ENCODE results near the gene USP9X.

Gene USP9X

GRCh38 chrX:41084893-41085511 is at the start of gene USP9X:
Gene USP9X (plus strand): TSS chrX:41085445. CDS start chrX:41123629, 38,184 bp downstream.
- peak within 1 kb of the TSS; percentile 97 for H3K4me3 ChIP-seq
- H3K9me3 ChIP-seq: no peaks in the 10 kb centered on the region
- H3K4me2 ChIP-seq: peak within 1 kb of the TSS; percentile 82
- peaks cover 36% of the 10 kb centered on the region for H3K4me1 ChIP-seq
- no peaks in the 10 kb centered on the region for H3K36me3 ChIP-seq
- peaks cover 80% of the 10 kb centered on the region for H3K27me3 ChIP-seq
- peak within 1 kb of the TSS; percentile 99 for H3K9ac ChIP-seq
- no peak for TF ChIP-seq Cebpa-rat (IDR thresholded peaks at IDR 0.05)
- peak within 1 kb of the TSS; percentile 100 for H3K27ac ChIP-seq
- peaks cover 73% of the 10 kb centered on the region for H4K20me1 ChIP-seq

GRCh38 chrX:41035582-41035981 is 49.7 kb upstream of the USP9X start:
- H3K4me3 ChIP-seq: no peak overlapping the region
- H3K9me3 ChIP-seq: no peaks in the 10 kb centered on the region; the same call in 1 of the 2 replicates
- no peak for TF ChIP-seq Cebpa-rat (IDR thresholded peaks at IDR 0.05)
- H3K9ac ChIP-seq: no peak overlapping the region
- H3K27me3 ChIP-seq: peaks cover 37% of the 10 kb centered on the region
- no peaks in the 10 kb centered on the region for H3K4me1 ChIP-seq
- H3K36me3 ChIP-seq: no peaks in the 10 kb centered on the region
- peaks cover 9% of the 10 kb centered on the region; the same call in 1 of the 2 replicates for H4K20me1 ChIP-seq
- H3K4me2 ChIP-seq: no peak overlapping the region
- H3K27ac ChIP-seq: no peak overlapping the region

DNA sequence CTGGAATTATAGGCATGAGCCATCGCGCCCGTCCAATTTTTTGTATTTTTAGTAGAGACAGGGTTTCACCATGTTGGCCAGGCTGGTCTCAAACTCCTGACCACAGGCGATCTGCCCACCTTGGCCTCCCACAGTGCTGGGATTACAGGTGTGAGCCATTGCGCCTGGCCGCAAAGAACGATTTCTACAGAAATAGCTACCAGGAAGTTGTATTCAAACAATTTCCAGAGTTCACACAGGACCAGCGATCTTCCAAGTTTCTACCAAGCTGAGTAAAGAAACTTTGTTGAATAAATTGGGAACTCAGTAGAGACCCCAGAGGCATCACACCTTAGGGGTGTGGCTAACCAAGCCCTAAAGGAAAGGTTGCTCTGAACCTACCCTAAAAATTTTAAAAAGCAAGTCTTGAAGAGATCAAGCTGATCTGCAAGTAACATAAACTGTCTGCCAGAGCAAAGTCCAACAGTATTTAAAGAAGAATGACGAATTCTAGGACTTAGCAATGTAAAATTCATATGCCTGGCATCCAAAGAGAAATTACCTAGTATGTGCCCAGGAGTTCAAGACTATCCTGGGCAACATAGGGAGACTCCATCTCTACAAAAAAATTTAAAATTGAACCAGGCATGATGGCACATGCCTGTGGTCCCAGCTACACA is 48.4 kb upstream of the USP9X start:
- Histone ChIP-seq H3K4me3 (no peak overlapping the region), H4K20me1 (no peaks in the 10 kb centered on the region), H3K27ac (no peak overlapping the region), H3K4me1 (no peaks in the 10 kb centered on the region), H3K36me3 (no peaks in the 10 kb centered on the region), H3K27me3 (peaks cover 27% of the 10 kb centered on the region), H3K9me3 (no peaks in the 10 kb centered on the region; the same call in 1 of the 2 replicates), H3K9ac (no peak overlapping the region), H3K4me2 (no peak overlapping the region)
- no peak for TF ChIP-seq Cebpa-rat (IDR thresholded peaks at IDR 0.05)

GRCh38 chrX:41043196-41043595 is 42.0 kb upstream of the USP9X start:
- Histone ChIP-seq H4K20me1 (peaks cover 5% of the 10 kb centered on the region; the same call in 1 of the 2 replicates), H3K9ac (no peak overlapping the region), H3K4me1 (no peaks in the 10 kb centered on the region), H3K4me3 (no peak overlapping the region), H3K36me3 (no peaks in the 10 kb centered on the region), H3K4me2 (no peak overlapping the region), H3K9me3 (no peaks in the 10 kb centered on the region), H3K27me3 (peaks cover 60% of the 10 kb centered on the region), H3K27ac (no peak overlapping the region)
- TF ChIP-seq Cebpa-rat (IDR thresholded peaks at IDR 0.05): no peak

DNA sequence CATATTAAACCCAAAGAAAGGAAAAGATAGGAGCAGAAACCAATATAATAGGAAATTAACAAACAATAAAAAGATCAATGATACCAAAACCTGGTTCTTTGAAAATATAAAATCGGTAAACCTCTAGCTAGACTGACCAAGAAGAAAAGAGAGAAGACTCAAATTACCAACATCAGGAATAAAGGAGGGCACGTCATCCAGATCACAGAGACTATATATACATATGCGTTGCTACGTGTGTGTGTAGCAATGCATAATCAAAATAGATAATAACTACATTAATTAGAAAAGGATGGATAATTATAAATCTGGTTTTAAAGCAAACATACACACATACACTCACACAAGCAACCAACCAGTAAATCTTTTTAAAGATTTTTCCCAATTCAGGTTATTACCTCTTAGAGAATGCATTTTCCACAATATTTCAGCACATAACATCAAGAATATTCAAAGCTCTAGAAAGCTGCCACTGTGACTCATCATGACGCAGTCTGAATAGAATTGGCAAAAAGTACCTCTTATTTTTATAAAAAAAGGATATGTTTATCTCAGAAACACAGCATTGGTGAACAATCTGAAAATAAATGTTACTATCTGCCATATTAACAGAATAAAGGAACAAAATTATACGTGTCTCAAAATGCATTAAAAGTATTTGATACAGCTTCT is 41.4 kb upstream of the USP9X start:
- H3K4me3 ChIP-seq: no peak overlapping the region
- no peak for TF ChIP-seq Cebpa-rat (IDR thresholded peaks at IDR 0.05)
- no peak overlapping the region for H3K4me2 ChIP-seq
- H3K36me3 ChIP-seq: no peaks in the 10 kb centered on the region
- peaks cover 5% of the 10 kb centered on the region; the same call in 1 of the 2 replicates for H4K20me1 ChIP-seq
- no peak overlapping the region for H3K9ac ChIP-seq
- H3K27me3 ChIP-seq: peaks cover 66% of the 10 kb centered on the region
- H3K4me1 ChIP-seq: no peaks in the 10 kb centered on the region
- H3K9me3 ChIP-seq: no peaks in the 10 kb centered on the region
- H3K27ac ChIP-seq: no peak overlapping the region

DNA sequence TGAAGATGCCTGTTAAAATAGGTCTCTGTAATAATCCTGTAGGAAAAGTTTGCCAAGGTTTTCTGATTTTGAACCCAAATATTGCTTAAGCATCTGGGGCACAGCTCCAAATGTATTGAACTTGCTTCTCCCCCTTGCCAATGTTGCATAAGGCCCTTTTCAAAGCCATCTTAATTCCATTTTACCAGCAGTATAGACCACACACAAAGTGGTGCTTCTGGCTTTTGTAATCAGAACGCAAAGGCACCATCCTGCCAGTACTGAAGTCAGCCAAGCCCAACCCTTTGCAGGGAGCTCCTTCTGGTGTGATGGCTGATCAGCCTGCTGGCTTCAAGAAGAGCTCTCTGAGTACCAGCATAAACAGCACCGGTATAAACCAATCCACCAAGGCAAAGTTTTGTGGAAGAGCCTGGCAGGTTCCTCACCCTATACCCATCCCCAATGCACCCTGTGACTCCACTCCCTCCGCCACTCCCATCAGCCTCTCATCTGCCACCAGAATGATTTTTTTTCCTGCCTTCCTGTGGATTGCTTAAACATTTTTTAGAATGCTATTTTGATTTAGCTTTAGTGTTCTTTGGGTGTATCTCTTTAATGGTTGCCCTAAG is 39.2 kb upstream of the USP9X start:
- Histone ChIP-seq H3K4me1 (no peaks in the 10 kb centered on the region), H3K9ac (no peak overlapping the region), H3K27me3 (peaks cover 70% of the 10 kb centered on the region), H3K27ac (no peak overlapping the region), H3K9me3 (no peaks in the 10 kb centered on the region), H4K20me1 (peaks cover 5% of the 10 kb centered on the region; the same call in 1 of the 2 replicates), H3K4me2 (no peak overlapping the region), H3K4me3 (no peak overlapping the region), H3K36me3 (no peaks in the 10 kb centered on the region)
- no peak for TF ChIP-seq Cebpa-rat (IDR thresholded peaks at IDR 0.05)

GRCh38 chrX:41047878-41048534 is 37.2 kb upstream of the USP9X start:
- no peak overlapping the region for H3K4me2 ChIP-seq
- peaks cover 5% of the 10 kb centered on the region; the same call in 1 of the 2 replicates for H4K20me1 ChIP-seq
- H3K4me1 ChIP-seq: no peaks in the 10 kb centered on the region
- TF ChIP-seq Cebpa-rat (IDR thresholded peaks at IDR 0.05): no peak
- H3K36me3 ChIP-seq: no peaks in the 10 kb centered on the region
- H3K9me3 ChIP-seq: no peaks in the 10 kb centered on the region
- no peak overlapping the region for H3K9ac ChIP-seq
- H3K4me3 ChIP-seq: no peak overlapping the region
- H3K27ac ChIP-seq: no peak overlapping the region
- H3K27me3 ChIP-seq: peaks cover 62% of the 10 kb centered on the region

DNA sequence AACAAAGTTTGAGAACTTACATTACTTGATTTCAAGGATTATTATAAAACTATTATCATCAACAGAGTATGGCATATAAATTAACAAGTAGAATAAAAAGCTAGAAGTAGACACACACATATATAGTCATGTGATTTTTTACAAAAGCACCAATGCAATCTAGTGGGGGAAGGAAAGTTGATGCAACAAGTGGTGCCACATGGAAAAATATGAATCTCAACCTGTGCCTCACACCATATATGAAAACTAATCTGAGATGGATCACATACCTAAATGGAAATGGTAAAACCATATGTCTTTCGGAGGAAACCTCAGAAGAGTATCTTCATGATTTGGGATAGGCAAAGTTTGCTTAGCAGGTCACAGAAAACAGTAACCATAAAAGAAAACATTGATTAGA is 34.9 kb upstream of the USP9X start:
- Histone ChIP-seq H3K4me2 (no peak overlapping the region), H3K9ac (no peak overlapping the region), H3K27ac (no peak overlapping the region), H4K20me1 (peaks cover 5% of the 10 kb centered on the region; the same call in 1 of the 2 replicates), H3K4me3 (no peak overlapping the region), H3K4me1 (no peaks in the 10 kb centered on the region), H3K27me3 (peaks cover 44% of the 10 kb centered on the region), H3K36me3 (no peaks in the 10 kb centered on the region), H3K9me3 (no peaks in the 10 kb centered on the region)
- no peak for TF ChIP-seq Cebpa-rat (IDR thresholded peaks at IDR 0.05)

- peaks cover 5% of the 10 kb centered on the region; the same call in 1 of the 2 replicates for H4K20me1 ChIP-seq
- no peaks in the 10 kb centered on the region for H3K36me3 ChIP-seq
- H3K9me3 ChIP-seq: no peaks in the 10 kb centered on the region
- H3K4me2 ChIP-seq: no peak overlapping the region
- H3K4me3 ChIP-seq: no peak overlapping the region
- peaks cover 43% of the 10 kb centered on the region for H3K27me3 ChIP-seq
- no peak overlapping the region for H3K27ac ChIP-seq
- no peak for TF ChIP-seq Cebpa-rat (IDR thresholded peaks at IDR 0.05)
- no peak overlapping the region for H3K9ac ChIP-seq
- H3K4me1 ChIP-seq: no peaks in the 10 kb centered on the region
Observed at GRCh38 chrX:41051288-41051687, 34.0 kb upstream of the USP9X start.
